ENCODE measurements around the gene DDX39B. TPM values are rescaled to one million over a fixed set of nuclear protein-coding genes. Genes with fewer than 3 reads are reported as not detected.

The DDX39B gene
- total RNA-seq, 2 donors from 2014 or later, result 119 to 143 TPM

DNA sequence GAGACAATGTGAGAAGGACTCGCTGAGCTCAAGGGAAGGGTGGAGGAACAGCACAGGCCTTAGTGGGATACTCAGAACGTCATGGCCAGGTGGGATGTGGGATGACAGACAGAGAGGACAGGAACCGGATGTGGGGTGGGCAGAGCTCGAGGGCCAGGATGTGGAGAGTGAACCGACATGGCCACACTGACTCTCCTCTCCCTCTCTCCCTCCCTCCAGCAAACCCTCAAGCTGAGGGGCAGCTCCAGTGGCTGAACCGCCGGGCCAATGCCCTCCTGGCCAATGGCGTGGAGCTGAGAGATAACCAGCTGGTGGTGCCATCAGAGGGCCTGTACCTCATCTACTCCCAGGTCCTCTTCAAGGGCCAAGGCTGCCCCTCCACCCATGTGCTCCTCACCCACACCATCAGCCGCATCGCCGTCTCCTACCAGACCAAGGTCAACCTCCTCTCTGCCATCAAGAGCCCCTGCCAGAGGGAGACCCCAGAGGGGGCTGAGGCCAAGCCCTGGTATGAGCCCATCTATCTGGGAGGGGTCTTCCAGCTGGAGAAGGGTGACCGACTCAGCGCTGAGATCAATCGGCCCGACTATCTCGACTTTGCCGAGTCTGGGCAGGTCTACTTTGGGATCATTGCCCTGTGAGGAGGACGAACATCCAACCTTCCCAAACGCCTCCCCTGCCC, 35.2 kb upstream of the DDX39B start:
- no peak overlapping the region for H3K27ac ChIP-seq
- no peak overlapping the region for H3K4me3 ChIP-seq
- no peaks in the 10 kb centered on the region for H3K27me3 ChIP-seq
- TF ChIP-seq, protein P1, sequence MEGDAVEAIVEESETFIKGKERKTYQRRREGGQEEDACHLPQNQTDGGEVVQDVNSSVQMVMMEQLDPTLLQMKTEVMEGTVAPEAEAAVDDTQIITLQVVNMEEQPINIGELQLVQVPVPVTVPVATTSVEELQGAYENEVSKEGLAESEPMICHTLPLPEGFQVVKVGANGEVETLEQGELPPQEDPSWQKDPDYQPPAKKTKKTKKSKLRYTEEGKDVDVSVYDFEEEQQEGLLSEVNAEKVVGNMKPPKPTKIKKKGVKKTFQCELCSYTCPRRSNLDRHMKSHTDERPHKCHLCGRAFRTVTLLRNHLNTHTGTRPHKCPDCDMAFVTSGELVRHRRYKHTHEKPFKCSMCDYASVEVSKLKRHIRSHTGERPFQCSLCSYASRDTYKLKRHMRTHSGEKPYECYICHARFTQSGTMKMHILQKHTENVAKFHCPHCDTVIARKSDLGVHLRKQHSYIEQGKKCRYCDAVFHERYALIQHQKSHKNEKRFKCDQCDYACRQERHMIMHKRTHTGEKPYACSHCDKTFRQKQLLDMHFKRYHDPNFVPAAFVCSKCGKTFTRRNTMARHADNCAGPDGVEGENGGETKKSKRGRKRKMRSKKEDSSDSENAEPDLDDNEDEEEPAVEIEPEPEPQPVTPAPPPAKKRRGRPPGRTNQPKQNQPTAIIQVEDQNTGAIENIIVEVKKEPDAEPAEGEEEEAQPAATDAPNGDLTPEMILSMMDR (IDR thresholded peaks at IDR 0.05), result no peak
- H3K4me1 ChIP-seq, result peaks cover 0 to 13% of the 10 kb centered on the region in 2 donors
- no peaks in the 10 kb centered on the region for H3K36me3 ChIP-seq
- H3K9me3 ChIP-seq, result no peaks in the 10 kb centered on the region
- DNase-seq (ENCODE audit: low spot score), result no peak

DNA sequence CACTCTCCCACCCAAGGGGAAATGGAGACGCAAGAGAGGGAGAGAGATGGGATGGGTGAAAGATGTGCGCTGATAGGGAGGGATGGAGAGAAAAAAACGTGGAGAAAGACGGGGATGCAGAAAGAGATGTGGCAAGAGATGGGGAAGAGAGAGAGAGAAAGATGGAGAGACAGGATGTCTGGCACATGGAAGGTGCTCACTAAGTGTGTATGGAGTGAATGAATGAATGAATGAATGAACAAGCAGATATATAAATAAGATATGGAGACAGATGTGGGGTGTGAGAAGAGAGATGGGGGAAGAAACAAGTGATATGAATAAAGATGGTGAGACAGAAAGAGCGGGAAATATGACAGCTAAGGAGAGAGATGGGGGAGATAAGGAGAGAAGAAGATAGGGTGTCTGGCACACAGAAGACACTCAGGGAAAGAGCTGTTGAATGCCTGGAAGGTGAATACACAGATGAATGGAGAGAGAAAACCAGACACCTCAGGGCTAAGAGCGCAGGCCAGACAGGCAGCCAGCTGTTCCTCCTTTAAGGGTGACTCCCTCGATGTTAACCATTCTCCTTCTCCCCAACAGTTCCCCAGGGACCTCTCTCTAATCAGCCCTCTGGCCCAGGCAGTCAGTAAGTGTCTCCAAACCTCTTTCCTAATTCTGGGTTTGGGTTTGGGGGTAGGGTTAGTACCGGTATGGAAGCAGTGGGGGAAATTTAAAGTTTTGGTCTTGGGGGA, 34.3 kb upstream of the DDX39B start:
- TF ChIP-seq, protein P1 (IDR thresholded peaks at IDR 0.05), result no peak
- H3K4me1 ChIP-seq, result peaks cover 0 to 5% of the 10 kb centered on the region in 2 donors
- no peaks in the 10 kb centered on the region for H3K27me3 ChIP-seq
- H3K36me3 ChIP-seq, result no peaks in the 10 kb centered on the region
- peak overlapping the region; percentile 25 to 42 for H3K4me3 ChIP-seq
- DNase-seq (ENCODE audit: low spot score), result no peak
- H3K9me3 ChIP-seq, result no peaks in the 10 kb centered on the region
- H3K27ac ChIP-seq, result peak overlapping the region; percentile 35 to 39

DNA sequence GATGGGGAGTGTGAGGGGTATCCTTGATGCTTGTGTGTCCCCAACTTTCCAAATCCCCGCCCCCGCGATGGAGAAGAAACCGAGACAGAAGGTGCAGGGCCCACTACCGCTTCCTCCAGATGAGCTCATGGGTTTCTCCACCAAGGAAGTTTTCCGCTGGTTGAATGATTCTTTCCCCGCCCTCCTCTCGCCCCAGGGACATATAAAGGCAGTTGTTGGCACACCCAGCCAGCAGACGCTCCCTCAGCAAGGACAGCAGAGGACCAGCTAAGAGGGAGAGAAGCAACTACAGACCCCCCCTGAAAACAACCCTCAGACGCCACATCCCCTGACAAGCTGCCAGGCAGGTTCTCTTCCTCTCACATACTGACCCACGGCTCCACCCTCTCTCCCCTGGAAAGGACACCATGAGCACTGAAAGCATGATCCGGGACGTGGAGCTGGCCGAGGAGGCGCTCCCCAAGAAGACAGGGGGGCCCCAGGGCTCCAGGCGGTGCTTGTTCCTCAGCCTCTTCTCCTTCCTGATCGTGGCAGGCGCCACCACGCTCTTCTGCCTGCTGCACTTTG, 33.6 kb upstream of the DDX39B start, which contains the start of gene TNF:
TSS of gene TNF (plus strand) at position 231 of the 567 bp plus-strand sequence. CDS start at position 408, 177 bp downstream.
- Histone ChIP-seq H3K4me3 (peak within 1 kb of the TSS; percentile 25 to 42), H3K27ac (peak within 1 kb of the TSS; percentile 35 to 39), H3K27me3 (no peaks in the 10 kb centered on the region), H3K4me1 (peaks cover 0 to 1% of the 10 kb centered on the region in 2 donors), H3K36me3 (no peaks in the 10 kb centered on the region), H3K9me3 (no peaks in the 10 kb centered on the region)
- TF ChIP-seq, protein P1 (IDR thresholded peaks at IDR 0.05), result no peak
- DNase-seq (ENCODE audit: low spot score), result peak; percentile 69

DNA sequence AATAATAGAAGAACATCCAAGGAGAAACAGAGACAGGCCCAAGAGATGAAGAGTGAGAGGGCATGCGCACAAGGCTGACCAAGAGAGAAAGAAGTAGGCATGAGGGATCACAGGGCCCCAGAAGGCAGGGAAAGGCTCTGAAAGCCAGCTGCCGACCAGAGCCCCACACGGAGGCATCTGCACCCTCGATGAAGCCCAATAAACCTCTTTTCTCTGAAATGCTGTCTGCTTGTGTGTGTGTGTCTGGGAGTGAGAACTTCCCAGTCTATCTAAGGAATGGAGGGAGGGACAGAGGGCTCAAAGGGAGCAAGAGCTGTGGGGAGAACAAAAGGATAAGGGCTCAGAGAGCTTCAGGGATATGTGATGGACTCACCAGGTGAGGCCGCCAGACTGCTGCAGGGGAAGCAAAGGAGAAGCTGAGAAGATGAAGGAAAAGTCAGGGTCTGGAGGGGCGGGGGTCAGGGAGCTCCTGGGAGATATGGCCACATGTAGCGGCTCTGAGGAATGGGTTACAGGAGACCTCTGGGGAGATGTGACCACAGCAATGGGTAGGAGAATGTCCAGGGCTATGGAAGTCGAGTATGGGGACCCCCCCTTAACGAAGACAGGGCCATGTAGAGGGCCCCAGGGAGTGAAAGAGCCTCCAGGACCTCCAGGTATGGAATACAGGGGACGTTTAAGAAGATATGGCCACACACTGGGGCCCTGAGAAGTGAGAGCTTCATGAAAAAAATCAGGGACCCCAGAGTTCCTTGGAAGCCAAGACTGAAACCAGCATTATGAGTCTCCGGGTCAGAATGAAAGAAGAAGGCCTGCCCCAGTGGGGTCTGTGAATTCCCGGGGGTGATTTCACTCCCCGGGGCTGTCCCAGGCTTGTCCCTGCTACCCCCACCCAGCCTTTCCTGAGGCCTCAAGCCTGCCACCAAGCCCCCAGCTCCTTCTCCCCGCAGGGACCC, 32.6 kb upstream of the DDX39B start:
- no peak for DNase-seq (ENCODE audit: low spot score)
- Histone ChIP-seq H3K4me1 (no peaks in the 10 kb centered on the region), H3K27ac (peak overlapping the region in 1 of 2 donors; percentile 35), H3K4me3 (no peak overlapping the region), H3K27me3 (no peaks in the 10 kb centered on the region), H3K36me3 (no peaks in the 10 kb centered on the region), H3K9me3 (no peaks in the 10 kb centered on the region)
- TF ChIP-seq, protein P1 (IDR thresholded peaks at IDR 0.05), result no peak

Data from right atrium auricular region (tissue), 2 donors.